ENCODE results near the gene BST1.

DNA sequence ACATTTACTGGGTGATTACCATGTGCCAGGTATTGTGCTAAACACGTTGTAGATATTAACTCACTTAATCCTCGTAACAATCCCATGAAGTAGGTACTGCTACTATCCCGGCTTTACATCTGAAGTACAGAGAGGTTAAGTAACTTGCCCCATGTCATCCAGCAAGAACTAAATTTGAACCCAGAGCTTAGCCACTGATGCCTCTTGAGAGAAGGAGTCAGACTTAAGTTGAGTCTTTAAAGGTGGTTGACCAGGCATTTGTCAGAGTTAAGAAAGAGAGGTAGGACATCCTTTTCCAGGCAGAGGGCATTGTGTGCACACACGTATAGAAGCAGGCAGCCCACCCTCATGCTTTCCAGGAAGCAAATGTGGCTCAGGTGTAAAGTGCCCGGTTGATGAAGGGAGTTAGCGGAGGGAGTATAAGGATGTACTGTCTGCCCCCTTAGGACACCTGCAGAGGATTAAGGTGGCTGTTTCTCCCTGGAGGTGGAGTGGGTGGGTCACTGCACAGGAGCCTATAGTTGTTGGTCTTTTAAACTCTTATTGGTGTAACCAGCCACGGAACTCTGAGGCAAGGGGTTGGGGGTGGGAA, 74.9 kb downstream of the BST1 start:
- TF ChIP-seq, protein P1, sequence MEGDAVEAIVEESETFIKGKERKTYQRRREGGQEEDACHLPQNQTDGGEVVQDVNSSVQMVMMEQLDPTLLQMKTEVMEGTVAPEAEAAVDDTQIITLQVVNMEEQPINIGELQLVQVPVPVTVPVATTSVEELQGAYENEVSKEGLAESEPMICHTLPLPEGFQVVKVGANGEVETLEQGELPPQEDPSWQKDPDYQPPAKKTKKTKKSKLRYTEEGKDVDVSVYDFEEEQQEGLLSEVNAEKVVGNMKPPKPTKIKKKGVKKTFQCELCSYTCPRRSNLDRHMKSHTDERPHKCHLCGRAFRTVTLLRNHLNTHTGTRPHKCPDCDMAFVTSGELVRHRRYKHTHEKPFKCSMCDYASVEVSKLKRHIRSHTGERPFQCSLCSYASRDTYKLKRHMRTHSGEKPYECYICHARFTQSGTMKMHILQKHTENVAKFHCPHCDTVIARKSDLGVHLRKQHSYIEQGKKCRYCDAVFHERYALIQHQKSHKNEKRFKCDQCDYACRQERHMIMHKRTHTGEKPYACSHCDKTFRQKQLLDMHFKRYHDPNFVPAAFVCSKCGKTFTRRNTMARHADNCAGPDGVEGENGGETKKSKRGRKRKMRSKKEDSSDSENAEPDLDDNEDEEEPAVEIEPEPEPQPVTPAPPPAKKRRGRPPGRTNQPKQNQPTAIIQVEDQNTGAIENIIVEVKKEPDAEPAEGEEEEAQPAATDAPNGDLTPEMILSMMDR (IDR thresholded peaks at IDR 0.05) = no peak
- TF ChIP-seq RFX5 (IDR thresholded peaks at IDR 0.05; ENCODE audit: low read length) (no peak), SIN3A (IDR thresholded peaks at IDR 0.05; ENCODE audit: borderline replicate concordance, low read depth, low read length) (no peak), YY1 (IDR thresholded peaks at IDR 0.05; ENCODE audit: low read depth) (no peak), EZH2phosphoT487 (IDR thresholded peaks at IDR 0.05; ENCODE audit: borderline replicate concordance, low read depth) (no peak), GABPA (IDR thresholded peaks at IDR 0.05; ENCODE audit: low read depth) (no peak), IRF3 (IDR thresholded peaks at IDR 0.05; ENCODE audit: low read depth, low read length) (no peak), PBX3 (IDR thresholded peaks at IDR 0.05) (no peak)

All from SK-N-SH (cell line).